Nephron (organoid): Measurements from ENCODE around the gene TSEN54.

Source experiments
- H3K27ac Mint-ChIP-seq, 3 experiments: 2 replicates each; pipeline ENCODE4 v1.8.0; 2020; ENCODE audit warnings: mixed read lengths in 3 of 3, mild to moderate bottlenecking in 2 of 3, moderate library complexity in 1 of 3
- H3K27me3 Mint-ChIP-seq: 2 replicates; pipeline ENCODE4 v1.8.0; 2021; ENCODE audit warnings: low read depth, mild to moderate bottlenecking, moderate library complexity, mixed read lengths
- H3K36me3 Mint-ChIP-seq: 2 replicates; pipeline ENCODE4 v1.8.0; 2020; ENCODE audit warnings: low read depth, mixed read lengths
- H3K4me1 Mint-ChIP-seq: 2 replicates; pipeline ENCODE4 v1.8.0; 2020; ENCODE audit warnings: mixed read lengths
- H3K4me3 Mint-ChIP-seq, 3 experiments: 2 replicates each; pipeline ENCODE4 v1.8.0; 2020; ENCODE audit warnings: mild to moderate bottlenecking in 3 of 3, mixed read lengths in 3 of 3, moderate library complexity in 2 of 3
- H3K9me3 Mint-ChIP-seq: 2 replicates; pipeline ENCODE4 v1.8.0; 2020; ENCODE audit warnings: mixed read lengths
- TF ChIP-seq, protein P1 (sequence below), 3 experiments: fragments of 200-600 bp; sonication (generic); IDR thresholded peaks; one replicate each; pipeline ENCODE4 v1.5.0; 2021; ENCODE audit warnings: antibody characterized with exemption in 3 of 3; ENCODE audit not compliant: unreplicated experiment in 3 of 3

The TSEN54 gene

DNA sequence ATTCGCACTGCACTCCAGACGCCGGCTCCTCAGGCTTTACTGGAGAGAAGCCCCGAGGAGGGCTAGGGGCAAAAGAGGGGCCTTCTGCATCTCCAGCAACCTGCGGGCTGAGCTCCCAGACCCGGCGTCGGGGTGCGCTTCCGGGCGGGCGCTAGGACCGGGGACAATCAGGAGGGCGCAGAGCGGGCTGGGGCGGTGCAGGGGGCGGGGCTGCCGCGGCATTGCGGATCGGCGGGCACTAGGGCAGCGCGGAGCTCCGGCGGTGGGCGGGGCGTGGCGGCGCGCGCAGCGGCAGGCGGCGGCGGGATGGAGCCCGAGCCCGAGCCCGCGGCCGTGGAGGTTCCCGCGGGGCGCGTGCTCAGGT, at the start of gene TSEN54:
TSEN54 (plus strand) TSS at position 274 of the 364 bp plus-strand sequence; CDS start at position 307, 33 bp downstream.
- Mint-ChIP-seq H3K36me3 (peaks cover 22% of the 10 kb centered on the region), H3K27ac (peak within 1 kb of the TSS in 2 of 3 experiments; percentile 9 to 33), H3K4me1 (peaks cover 35% of the 10 kb centered on the region), H3K4me3 (peak within 1 kb of the TSS; percentile 88 to 90 (median 89)), H3K9me3 (no peaks in the 10 kb centered on the region), H3K27me3 (no peaks in the 10 kb centered on the region)
- TF ChIP-seq, protein P1, sequence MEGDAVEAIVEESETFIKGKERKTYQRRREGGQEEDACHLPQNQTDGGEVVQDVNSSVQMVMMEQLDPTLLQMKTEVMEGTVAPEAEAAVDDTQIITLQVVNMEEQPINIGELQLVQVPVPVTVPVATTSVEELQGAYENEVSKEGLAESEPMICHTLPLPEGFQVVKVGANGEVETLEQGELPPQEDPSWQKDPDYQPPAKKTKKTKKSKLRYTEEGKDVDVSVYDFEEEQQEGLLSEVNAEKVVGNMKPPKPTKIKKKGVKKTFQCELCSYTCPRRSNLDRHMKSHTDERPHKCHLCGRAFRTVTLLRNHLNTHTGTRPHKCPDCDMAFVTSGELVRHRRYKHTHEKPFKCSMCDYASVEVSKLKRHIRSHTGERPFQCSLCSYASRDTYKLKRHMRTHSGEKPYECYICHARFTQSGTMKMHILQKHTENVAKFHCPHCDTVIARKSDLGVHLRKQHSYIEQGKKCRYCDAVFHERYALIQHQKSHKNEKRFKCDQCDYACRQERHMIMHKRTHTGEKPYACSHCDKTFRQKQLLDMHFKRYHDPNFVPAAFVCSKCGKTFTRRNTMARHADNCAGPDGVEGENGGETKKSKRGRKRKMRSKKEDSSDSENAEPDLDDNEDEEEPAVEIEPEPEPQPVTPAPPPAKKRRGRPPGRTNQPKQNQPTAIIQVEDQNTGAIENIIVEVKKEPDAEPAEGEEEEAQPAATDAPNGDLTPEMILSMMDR (IDR thresholded peaks at IDR 0.05; ENCODE audit: unreplicated experiment in 3 of 3), result no peak

DNA sequence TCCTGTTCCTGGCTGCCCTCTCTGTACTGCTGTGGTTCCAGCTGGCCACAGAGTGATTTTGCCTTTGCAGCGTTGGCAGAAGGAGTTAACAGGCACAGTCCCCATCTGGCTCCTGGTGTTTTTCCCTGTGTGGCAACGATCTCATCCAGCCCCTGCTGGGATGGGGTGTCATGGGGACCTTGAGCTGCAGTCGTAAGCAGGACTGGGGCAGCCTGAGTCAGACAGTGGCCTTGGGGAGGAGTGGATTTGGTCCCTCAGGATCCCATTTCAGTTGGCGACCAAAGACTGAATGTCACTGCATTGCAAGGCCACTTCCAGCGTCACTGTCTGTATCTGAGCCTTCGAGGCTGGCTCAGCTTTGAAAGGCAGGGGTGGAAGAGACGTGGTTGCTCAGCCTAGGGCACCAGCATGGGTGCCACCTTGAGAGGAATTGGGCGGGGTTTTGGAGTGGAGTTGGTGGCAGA, 48.0 kb upstream of the TSEN54 start:
- TF ChIP-seq, protein P1 (IDR thresholded peaks at IDR 0.05; ENCODE audit: unreplicated experiment in 3 of 3), result no peak
- Mint-ChIP-seq H3K4me1 (peaks cover 6% of the 10 kb centered on the region), H3K27ac (no peak overlapping the region), H3K36me3 (peaks cover 48% of the 10 kb centered on the region), H3K4me3 (no peak overlapping the region), H3K27me3 (no peaks in the 10 kb centered on the region), H3K9me3 (no peaks in the 10 kb centered on the region)

DNA sequence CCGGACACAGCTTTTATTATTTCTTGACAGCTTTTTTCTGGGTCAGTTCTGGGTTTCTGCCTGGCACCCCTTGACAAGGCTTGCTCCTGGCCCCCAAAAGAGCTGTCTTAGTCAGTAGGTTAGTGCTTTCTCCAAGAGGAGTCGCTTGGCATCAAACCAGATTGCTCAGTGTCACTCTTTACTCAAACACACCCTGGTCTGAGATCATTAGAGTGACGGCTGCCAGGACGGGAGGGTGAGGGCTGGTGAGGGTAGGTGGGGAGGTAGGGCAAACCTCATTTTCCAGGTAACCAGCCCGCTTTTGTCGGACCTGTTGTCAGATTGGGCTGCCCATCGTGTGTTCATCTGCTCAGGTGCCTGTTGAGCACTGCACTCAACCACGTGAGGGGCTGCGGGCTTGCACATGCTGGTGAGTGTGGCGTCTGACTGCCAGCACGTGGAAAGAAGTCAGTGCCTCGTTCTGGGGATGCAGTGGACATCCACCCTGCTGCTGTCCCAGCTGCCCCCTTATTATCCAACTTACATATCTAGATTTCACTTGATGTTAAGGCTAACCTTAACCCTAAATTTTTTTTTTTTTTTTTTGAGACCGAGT, 47.5 kb upstream of the TSEN54 start:
- no peaks in the 10 kb centered on the region for H3K9me3 Mint-ChIP-seq
- TF ChIP-seq, protein P1 (IDR thresholded peaks at IDR 0.05; ENCODE audit: unreplicated experiment in 3 of 3), result no peak
- no peak overlapping the region for H3K4me3 Mint-ChIP-seq
- H3K4me1 Mint-ChIP-seq, result peaks cover 6% of the 10 kb centered on the region
- peaks cover 42% of the 10 kb centered on the region for H3K36me3 Mint-ChIP-seq
- H3K27ac Mint-ChIP-seq, result no peak overlapping the region
- H3K27me3 Mint-ChIP-seq, result no peaks in the 10 kb centered on the region

DNA sequence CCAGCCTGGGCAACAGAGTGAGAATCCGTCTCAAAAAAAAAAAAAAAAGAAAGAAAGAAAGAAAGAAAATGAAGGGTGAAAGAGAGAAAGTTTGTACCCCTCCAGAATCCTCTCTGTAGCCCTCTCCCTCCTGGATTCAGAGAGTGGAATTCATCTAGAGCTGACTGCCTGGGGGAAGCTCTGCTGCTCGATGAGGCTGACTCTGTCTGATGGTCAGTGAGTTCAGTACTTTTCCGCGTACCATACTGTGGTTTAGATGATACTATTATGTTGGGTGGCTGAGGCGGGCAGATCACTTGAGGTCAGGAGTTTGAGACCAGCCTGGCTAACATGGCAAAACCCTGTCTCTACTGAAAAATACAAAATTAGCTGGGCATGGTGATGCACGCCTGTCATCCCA, 45.1 kb upstream of the TSEN54 start:
- Mint-ChIP-seq H3K9me3 (no peaks in the 10 kb centered on the region), H3K36me3 (peaks cover 32% of the 10 kb centered on the region), H3K27ac (no peak overlapping the region), H3K4me1 (peaks cover 26% of the 10 kb centered on the region), H3K4me3 (no peak overlapping the region), H3K27me3 (no peaks in the 10 kb centered on the region)
- TF ChIP-seq, protein P1 (IDR thresholded peaks at IDR 0.05; ENCODE audit: unreplicated experiment in 3 of 3), result no peak

DNA sequence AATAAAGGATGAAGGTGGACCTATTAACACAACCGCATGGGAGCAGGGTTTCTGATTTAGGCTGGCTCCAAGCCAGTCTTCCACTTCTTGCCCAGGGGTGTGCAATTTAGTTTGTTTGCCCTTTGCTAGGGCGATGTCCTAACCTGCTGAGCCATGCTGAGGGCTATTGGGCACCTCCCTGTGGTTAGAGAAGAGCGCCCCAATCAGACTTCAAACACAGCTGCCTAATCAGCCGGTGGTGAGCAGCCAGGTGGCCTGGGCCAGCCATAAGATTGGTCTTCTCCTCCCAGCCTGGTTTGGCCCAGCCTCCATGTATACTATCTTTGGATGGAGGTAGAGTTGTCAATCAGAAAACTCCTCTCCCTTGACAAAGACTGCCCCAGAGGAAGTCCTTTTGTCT, 44.2 kb upstream of the TSEN54 start:
- TF ChIP-seq, protein P1 (IDR thresholded peaks at IDR 0.05; ENCODE audit: unreplicated experiment in 3 of 3), result no peak
- Mint-ChIP-seq H3K27me3 (no peaks in the 10 kb centered on the region), H3K4me1 (peaks cover 35% of the 10 kb centered on the region), H3K36me3 (peaks cover 27% of the 10 kb centered on the region), H3K27ac (no peak overlapping the region), H3K9me3 (no peaks in the 10 kb centered on the region), H3K4me3 (no peak overlapping the region)

DNA sequence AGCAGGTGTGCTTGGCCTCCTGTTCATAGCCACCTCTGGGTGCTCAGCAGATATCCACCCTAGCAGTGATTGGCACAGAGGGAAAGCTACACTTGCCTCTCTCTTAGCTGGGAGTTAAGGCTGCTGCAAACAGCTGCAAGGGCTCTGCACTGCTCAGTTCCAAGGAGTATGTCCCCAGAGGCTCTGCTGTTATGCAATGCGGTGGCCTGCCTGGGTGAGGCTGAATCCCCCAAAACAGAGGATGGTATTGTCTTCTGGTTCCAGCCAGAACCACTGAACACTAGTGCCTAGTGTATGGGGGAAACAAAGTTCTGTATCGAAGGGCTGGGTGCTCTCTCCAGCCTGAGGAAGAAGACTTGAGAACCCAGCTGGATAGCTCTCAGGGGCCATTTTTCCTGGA, 43.1 kb upstream of the TSEN54 start:
- peak overlapping the region in 1 of 3 experiments; percentile 67 for H3K27ac Mint-ChIP-seq
- H3K36me3 Mint-ChIP-seq, result peaks cover 22% of the 10 kb centered on the region
- TF ChIP-seq, protein P1 (IDR thresholded peaks at IDR 0.05; ENCODE audit: unreplicated experiment in 3 of 3), result no peak
- no peaks in the 10 kb centered on the region for H3K27me3 Mint-ChIP-seq
- no peaks in the 10 kb centered on the region for H3K9me3 Mint-ChIP-seq
- H3K4me3 Mint-ChIP-seq, result no peak overlapping the region
- peaks cover 40% of the 10 kb centered on the region for H3K4me1 Mint-ChIP-seq
